GM19452 (cell line): ENCODE data around the gene SIRPG.
"Not testable (repeated sequence)": the region's sequence is repeated elsewhere in the genome, so short reads cannot be mapped to it uniquely, and the experiment has no call there.

Experiments
- ATAC-seq: cut with Tn5 transposase; IDR thresholded peaks from one replicate; pipeline ENCODE4 v1.9.1; 2021; ENCODE audit not compliant: unreplicated experiment

Gene SIRPG

DNA sequence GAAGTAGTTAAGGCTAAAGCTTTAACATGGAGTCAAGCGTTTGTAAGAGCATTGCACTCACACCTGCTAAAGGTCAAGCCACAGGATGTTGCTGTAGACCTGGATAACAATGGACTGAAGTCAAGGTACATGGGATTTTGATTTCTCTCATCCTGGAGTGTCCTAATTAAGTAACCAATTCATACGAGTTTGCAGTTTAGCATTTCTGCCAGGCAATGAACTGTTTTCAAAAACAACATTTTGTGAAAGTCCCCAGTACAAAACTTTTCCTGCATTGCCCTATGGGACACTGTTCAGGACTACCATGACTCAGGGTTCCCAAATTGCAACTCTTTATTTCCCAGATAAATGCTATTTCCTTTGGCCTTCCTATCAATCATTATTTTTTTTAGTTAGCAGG is 20.4 kb downstream of the SIRPG start:
- ATAC-seq: no peak

- ATAC-seq: no peak
Measured at GRCh38 chr20:1636621-1637020, 21.0 kb downstream of the SIRPG start.

DNA sequence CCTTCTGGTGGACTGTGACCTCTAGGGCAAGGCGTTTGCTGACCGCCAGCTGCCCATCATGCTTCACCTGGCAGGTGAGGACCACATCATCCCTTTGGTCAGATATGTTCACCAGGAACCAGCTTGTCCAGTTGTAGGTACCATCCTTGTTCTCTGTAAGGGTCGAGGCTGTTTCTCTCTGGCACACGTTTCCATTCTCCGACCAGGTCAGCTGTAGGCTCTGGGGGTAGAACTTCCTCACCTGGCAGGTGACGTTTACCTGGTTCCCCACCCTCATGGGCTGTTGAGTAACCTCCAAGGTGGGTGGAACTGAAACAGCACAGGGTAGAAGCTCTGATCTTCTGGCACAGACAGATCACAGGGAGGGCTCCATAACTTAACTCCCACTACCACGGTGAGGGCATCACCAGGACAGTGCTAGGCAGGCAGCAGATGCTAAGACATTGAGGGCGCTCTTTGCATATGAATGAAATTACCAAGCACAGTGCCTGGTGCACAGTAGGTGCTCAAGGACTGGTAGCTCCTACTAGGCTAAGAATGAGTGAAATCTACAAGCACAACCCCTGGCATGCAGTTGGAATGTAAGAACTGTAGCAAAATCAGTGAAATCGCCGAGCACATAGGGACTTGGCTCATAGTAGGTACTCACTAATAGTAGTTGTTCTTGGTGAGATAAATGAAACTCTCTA is 22.1 kb downstream of the SIRPG start:
- no peak for ATAC-seq

GRCh38 chr20:1633535-1633934 is 24.0 kb downstream of the SIRPG start:
- ATAC-seq: no peak

DNA sequence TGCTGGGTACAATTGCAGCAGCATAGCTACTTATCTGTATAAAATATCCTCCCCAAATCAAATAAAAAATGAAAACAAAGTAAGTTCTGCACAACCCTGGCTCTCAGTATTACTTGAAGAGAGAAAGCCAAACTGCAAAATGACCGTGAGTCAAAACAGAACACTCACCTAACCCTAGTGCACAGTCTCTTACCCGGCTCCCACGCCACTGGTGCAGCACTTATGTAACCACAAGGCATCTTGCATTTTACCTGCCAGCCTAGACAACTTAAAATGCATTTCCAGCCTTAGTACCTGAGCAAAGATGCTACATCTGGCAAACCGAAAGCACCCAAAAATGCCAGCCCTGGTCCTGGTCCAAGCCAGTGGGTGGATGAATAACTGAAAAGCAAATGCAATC is 25.4 kb downstream of the SIRPG start:
- no peak for ATAC-seq

- no peak for ATAC-seq
Measured at GRCh38 chr20:1631309-1632151, 26.0 kb downstream of the SIRPG start.

- ATAC-seq: no peak
Measured at GRCh38 chr20:1630186-1630585, 27.4 kb downstream of the SIRPG start.

DNA sequence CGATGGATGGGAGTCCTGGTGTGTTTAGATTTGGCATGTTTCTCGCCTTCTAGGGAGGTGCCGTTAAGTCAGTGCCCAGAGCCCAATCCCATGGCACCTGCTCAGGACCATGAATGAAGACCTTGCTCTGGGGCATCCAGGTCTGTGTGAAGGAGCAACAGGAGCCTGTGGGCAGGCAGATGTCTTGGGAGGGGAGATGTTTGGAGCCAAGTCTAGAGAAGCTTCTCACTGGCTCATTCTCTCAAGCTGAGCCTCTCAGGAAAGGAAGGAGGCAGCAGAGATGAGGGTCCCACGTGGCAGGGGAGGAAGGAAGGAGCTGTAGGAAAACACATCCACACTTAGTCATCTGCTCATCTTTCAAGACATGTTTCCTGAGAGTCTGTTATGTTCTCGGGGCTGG is 28.3 kb downstream of the SIRPG start:
- no peak for ATAC-seq

DNA sequence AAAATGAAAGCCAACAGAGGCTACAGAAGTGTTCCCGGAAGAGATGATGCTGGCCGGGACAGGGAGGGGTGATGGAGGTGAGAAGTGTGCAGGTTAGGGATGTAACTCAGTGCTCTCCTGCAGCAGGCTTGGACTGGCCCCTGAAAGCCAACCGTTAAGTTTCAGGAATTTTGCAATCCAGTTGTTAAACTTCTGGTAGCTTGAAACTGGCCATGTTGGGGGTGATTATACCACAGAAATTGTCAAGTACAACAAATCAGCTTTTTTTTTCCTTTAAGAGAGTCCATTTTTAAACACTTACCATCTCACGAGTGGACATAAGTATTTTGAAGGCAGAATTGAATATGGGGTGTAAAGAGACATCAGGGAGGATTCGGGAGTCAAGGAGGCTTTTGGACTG is 29.0 kb downstream of the SIRPG start:
- no peak for ATAC-seq

GRCh38 chr20:1627200-1627550 is 30.4 kb downstream of the SIRPG start:
- no peak for ATAC-seq

DNA sequence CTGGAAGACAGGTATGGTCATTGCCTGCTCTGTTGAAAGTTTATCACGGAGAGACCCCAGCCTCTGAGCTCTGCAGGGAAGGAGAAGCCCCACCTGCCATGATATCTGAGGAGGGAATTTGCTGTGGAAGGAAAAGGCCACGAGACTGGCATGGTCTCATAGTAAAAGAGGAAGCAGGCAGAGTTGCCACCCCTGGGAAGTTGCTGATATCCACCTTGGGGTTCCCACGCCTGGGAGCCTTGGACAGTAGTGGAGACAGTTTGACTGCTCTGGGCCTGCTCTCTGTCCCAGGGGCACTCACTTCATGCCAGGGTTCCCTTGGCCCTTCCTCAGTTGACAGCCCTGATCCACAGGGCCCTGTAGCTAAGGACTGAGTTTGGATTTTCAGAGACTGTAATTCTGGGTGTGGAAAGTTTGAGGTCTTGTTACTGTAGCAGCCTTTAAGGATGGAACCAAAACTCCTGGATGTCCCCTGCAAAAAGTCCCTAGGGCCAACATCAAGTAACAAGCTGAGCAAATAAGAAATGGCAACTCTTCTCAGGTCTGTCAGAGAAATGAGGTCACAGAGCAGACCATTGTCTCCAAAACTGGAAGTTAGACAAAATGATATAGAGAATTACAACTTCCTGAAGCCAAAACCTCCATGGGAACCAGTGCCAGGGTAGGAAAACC is 30.9 kb downstream of the SIRPG start:
- no peak for ATAC-seq

DNA sequence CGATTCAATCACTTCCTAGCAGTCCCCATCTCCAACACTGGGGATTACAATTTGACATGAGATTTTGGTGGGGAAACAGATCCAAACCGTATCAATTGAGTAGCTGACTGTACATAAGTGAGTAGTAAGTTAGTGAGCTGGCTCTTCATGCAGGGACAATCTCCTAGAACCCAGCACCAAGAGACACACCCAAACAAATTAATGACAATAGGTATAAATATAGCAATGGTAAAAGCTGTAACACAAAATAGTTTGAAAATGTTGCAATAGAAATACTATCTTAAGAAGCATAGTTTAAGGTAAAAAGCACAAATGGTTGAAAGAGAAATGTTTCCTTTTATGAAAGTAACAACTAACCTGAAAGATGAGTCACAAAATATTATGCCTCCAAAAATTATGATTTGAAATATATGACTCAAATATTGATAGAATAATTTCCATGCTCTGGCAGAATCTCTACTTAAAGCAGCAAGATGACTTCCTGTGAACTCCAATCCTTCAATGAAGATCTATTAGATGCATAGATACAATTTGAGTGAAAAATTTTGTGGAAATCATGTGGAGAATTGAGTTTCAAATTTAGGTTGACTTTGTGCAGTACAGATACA is 32.4 kb downstream of the SIRPG start:
- ATAC-seq: no peak

DNA sequence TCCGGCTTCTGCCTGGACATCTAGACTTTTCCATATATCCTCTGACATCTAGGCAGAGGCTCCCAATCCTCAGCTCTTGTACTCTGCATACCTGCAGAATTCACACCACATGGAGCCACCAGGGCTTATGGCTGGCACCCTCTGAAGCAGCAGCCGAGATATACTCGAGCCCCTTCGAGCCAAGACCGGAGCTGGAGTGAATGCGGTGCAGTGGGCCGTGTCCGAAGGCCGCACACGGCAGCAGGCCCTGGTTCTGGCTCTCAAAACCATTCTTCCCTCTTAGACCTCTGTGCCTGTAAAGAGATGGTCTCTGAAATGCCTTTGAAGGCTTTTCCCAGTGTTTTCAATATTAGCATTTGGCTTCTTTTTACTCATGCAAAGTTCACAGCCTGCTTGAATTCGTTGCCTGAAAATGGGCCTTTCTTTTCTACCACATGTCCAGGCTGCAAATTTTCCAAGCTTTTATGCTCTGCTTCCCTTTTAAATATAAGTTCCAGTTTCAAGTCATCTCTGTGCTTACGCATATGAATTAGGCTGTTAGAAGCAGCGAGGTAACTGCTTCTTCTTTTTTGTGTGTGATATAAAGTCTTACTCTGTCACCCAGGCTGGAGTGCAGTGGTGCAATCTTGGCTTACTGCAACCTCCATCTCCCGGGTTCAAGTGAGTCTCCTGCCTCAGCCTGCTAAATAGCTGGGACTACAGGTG is 33.9 kb downstream of the SIRPG start:
- ATAC-seq: no peak

DNA sequence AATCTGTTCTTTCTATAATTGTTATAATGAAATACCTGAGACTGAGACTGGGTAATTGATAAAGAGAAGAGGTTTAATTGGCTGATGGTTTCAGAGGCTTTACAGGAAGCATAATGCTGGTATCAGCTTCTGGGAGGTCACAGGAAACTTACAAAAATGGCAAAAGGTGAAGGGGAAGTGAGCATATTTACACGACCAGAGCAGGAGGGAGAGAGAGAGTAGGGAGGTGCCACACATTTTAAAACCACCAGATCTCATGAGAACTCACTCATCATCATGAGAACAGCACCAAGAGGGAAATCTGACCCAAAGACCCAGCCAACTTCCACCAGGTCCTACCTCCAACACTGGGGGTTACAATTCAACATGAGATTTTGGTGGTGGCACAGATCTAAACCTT is 35.1 kb downstream of the SIRPG start:
- no peak for ATAC-seq

- no peak for ATAC-seq
Measured at GRCh38 chr20:1621316-1621715, 36.3 kb downstream of the SIRPG start.

DNA sequence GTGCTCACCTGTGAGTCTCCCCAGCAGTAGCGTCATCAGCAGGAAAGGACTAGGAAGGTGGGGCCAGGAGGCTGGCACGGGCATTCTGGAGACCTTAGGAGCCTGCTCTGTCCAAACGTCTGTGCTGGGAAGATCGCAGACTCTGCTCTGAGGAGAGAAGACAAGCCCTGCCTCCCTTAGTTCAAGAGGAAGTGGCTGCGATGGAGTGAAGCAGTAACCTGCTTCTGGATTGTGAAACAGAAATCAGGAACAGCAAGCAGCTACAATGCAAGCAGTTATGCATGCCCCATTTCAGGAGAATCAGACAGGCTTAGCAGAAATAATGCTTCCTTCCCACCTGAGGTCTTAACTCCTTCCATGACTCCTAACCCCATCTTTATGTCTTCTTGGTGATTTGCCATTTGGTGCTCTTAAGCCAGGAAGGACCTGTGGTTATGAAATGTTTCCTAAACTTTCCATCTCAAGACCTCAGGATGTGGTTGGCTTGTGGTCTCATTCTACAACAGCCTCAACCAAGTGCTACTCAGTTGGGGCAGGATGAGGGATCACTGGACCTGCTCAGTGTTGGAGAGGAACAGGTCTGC is 37.6 kb downstream of the SIRPG start, which contains the start of gene SIRPB1:
TSS of gene SIRPB1 (minus strand) at position 149 of the 584 bp plus-strand sequence. CDS start at position 84, 65 bp downstream.
- ATAC-seq: no peak

- no peak for ATAC-seq
Measured at GRCh38 chr20:1618954-1619540, 38.5 kb downstream of the SIRPG start.

- ATAC-seq: no peak
Measured at GRCh38 chr20:1618479-1618878, 39.1 kb downstream of the SIRPG start.

DNA sequence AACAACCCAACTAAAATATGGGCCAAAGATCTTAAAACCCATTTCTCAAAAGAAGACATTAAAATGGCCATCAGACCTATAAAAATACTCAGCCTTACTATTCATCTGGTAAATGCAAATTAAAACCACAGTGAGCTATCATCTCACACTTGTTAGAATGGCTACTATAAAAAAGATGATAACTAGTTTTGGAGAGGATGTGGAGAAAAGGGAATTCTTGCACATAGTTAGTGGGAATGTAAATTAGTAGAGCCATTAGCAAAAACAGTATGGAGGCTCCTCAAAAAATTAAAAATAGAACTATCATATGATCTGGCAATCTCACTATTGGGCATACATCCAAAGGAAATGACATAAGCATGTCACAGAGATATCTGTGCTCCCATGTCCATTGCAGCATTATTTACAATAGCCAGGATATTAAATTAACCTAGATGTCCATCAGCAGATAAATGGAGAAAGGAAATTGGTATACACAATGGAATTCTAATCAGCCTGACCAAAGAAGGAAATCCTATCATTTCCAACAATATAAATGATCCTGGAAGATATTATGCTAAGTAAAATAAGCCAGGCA is 40.6 kb downstream of the SIRPG start:
- ATAC-seq: no peak

DNA sequence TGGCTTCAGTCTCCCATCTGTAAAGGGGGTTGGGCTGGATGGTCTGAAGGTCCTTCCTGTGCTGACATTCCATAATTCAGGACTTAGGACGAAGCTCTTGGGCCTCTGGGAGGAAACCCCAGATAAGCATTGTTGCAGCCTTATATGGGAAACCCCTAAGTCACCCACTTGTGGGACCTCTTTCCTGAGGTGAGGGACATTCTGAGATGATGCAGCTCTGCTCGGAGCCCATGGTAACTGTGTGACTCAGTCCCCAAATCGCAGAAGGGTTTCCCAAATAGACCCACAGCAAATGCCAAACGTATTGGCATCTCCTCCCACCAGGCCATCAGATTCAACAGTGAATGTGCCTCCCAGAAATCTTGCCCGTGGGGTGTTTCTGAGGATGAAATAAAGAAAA is 47.2 kb downstream of the SIRPG start:
- not testable (repeated sequence) for ATAC-seq
